Right cardiac atrium (tissue), 5 donors: ENCODE measurements around the gene BSN. TPM values are rescaled to one million over a fixed set of nuclear protein-coding genes. Genes with fewer than 3 reads are reported as not detected.
A peak's percentile ranks its signal among the peaks of the same experiment; 100 is the strongest.

Experiments used
- ATAC-seq, 2 donors: fragments of 200-7000 bp; cut with Tn5 transposase; one replicate each; pipeline versions ENCODE4 v1.8.0 to v1.9.1; 2020; ENCODE audit warnings: moderate library complexity in 2 of 2, mild to moderate bottlenecking in 1 of 2
- DNase-seq, 3 donors: peaks; one replicate each; pipeline ENCODE4 v3.0.0-alpha.2; 2020
- H3K27ac ChIP-seq: one replicate; pipeline ENCODE4 v1.5.1; 2013; ENCODE audit warnings: mild to moderate bottlenecking, low read length, control low read depth, moderate library complexity
- H3K27me3 ChIP-seq: one replicate; pipeline ENCODE4 v1.6.1; 2013; ENCODE audit not compliant: control insufficient read depth, insufficient read depth
- H3K4me1 ChIP-seq: one replicate; pipeline ENCODE4 v1.6.1; 2013; ENCODE audit warnings: low read length; ENCODE audit not compliant: control insufficient read depth, insufficient read depth
- H3K4me3 ChIP-seq: one replicate; pipeline ENCODE4 v1.5.1; 2013; ENCODE audit warnings: low read length, control low read depth
- H3K9me3 ChIP-seq: one replicate; pipeline ENCODE4 v1.6.1; 2013; ENCODE audit warnings: low read length; ENCODE audit not compliant: control insufficient read depth
- WGBS: extraction: QIAGEN DNeasy Blood & Tissue Kit; methylation state at CpG from one replicate; pipeline ENCODE4 v1.1.7; 2013; 5-methylcytosine and 5-hydroxymethylcytosine counted together
- intact Hi-C, 4 donors: fragments of 100-400 bp; cut with DNase I; formaldehyde crosslinking; loops; one replicate each; pipeline versions ENCODE4 v1.11.0 to v1.14.0; 2022 to 2023
- long read RNA-seq, 4 donors: library from polyadenylated mRNA; unstranded; transcript quantifications; one replicate each; pipeline ENCODE4 v2.0.0, GENCODE V29; 2020 to 2021
- polyA plus RNA-seq: library from polyadenylated mRNA; stranded (reverse); fragments of 200-250 nt; gene quantifications from one replicate; pipeline ENCODE4 v1.2.3, GENCODE V29; 2013
- total RNA-seq, 4 donors: library from RNA; stranded (reverse); fragmentation: NEBNext Ultra II Directional; extraction: Animal tissue kit (Norgen Biotek cat#: 25700); gene quantifications; one replicate each; pipeline ENCODE4 v1.2.1, GENCODE V29; 2021
- donor health status: healthy with polysubstance abuse.
- donor health status: DM: no; HTN: yes; CAD: no.
- donor health status: DM: no; HTN: no; CAD: no.
- donor health status: DM: no; HTN: yes; CAD: no; lungs with severe emphysema.
- donor health status: DM: yes; HTN: yes; CAD: no.

BSN gene, protein sequence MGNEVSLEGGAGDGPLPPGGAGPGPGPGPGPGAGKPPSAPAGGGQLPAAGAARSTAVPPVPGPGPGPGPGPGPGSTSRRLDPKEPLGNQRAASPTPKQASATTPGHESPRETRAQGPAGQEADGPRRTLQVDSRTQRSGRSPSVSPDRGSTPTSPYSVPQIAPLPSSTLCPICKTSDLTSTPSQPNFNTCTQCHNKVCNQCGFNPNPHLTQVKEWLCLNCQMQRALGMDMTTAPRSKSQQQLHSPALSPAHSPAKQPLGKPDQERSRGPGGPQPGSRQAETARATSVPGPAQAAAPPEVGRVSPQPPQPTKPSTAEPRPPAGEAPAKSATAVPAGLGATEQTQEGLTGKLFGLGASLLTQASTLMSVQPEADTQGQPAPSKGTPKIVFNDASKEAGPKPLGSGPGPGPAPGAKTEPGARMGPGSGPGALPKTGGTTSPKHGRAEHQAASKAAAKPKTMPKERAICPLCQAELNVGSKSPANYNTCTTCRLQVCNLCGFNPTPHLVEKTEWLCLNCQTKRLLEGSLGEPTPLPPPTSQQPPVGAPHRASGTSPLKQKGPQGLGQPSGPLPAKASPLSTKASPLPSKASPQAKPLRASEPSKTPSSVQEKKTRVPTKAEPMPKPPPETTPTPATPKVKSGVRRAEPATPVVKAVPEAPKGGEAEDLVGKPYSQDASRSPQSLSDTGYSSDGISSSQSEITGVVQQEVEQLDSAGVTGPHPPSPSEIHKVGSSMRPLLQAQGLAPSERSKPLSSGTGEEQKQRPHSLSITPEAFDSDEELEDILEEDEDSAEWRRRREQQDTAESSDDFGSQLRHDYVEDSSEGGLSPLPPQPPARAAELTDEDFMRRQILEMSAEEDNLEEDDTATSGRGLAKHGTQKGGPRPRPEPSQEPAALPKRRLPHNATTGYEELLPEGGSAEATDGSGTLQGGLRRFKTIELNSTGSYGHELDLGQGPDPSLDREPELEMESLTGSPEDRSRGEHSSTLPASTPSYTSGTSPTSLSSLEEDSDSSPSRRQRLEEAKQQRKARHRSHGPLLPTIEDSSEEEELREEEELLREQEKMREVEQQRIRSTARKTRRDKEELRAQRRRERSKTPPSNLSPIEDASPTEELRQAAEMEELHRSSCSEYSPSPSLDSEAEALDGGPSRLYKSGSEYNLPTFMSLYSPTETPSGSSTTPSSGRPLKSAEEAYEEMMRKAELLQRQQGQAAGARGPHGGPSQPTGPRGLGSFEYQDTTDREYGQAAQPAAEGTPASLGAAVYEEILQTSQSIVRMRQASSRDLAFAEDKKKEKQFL (N-terminal part only)
- total RNA-seq: 1 to 10 TPM in 1 of 4 donors, under 1 TPM in 3; 0.25 to 1.4 (median 0.39) TPM
- polyA plus RNA-seq: 0.38 TPM
- long read RNA-seq, donor 1: 0 reads
- long read RNA-seq, donor 2: 0 reads
- long read RNA-seq, donor 3: 0 reads
- long read RNA-seq, donor 4: 0 reads

DNA sequence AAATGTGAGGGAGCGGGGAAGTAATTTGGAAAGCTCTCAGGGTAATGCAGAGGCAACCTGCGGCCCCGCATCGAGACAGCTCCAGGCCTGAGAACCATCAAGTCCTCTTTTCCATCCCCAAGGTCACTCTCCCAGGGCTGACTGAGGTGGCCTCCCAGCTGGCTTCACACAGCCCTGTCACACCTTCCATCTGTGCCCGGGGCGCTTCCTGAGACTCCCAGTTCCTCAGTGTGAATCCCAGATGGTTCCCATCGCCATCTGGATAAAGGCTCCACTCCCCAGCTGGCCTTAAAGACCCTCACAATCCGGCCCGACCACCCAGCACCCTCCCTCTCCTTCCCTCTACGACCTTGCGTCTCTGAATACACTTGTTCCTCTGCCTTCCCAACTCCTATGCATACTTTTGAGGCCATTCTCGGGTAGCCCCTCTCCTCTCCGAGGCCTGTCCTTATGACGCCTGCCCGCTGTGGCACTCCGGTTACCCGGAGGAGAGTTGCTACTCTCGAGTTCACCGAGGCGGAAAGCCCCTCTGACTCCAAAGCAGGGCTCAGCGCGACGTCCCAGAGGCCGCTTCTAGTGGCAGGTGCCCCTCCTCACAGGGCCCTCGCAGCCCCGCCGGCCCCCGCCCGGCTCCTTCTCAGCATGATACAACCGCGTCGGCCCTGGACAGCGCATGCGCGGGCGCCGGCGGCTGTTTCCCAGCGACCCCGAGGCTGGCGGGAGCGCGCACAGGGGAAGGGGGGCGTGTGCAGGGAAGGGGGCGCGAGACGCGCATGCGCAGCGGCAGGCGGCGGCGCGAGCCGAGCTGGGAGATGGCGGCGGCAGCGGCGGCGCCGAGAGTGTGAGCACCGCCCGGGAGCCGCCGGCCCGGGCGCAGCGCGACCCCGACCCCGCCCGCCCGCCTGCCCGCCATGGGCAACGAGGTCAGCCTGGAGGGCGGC is at the start of gene BSN:
Gene BSN (plus strand): TSS at position 786 of the 941 bp plus-strand sequence. CDS start 126 bp downstream, at position 912.
- WGBS: 3% methylated on average over 76 of the region's 76 CpGs
- peak within 1 kb of the TSS; percentile 58 for H3K4me3 ChIP-seq
- DNase-seq (peak; percentile 95 to 98 (median 97)), ATAC-seq (peak; percentile 96 to 98)
- peak within 1 kb of the TSS; percentile 68 for H3K27ac ChIP-seq
- H3K9me3 ChIP-seq: no peaks in the 10 kb centered on the region
- no peaks in the 10 kb centered on the region for H3K27me3 ChIP-seq
- H3K4me1 ChIP-seq: peaks cover 6% of the 10 kb centered on the region
- intact Hi-C loops: no loop called here

- WGBS: 78% methylated on average over 3 of the region's 3 CpGs
- Histone ChIP-seq H3K9me3 (no peaks in the 10 kb centered on the region), H3K4me3 (no peak overlapping the region), H3K27ac (no peak overlapping the region), H3K4me1 (peaks cover 2% of the 10 kb centered on the region), H3K27me3 (no peaks in the 10 kb centered on the region)
- DNase-seq (no peak), ATAC-seq (no peak)
- intact Hi-C loops: no loop called here
These were observed 47.4 kb upstream of the BSN start for GRCh38 chr3:49506906-49507305.

DNA sequence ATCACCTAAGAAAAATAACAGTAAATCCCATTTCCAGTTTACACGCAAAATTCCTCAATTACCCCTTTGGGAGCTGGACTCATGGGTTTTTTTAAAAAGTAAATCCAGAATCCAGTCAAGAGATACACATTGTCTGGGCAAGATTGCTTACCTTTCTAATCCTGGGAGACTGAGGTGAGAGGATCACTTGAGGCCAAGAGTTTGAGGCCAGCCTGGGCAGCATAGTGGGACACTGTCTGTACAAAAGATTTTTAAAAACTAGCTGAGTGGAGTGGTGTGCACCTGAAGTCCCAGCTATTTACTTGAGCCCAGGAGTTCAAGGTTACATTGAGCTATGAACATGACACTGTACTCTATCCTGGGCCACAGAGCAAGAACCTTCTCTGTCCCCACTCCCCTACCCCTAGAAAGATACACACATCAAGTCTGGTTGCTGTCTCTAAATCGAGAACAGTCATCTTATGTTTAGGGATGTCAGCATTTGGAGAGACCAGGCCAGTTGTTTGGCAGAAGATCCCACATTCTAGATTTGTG is 45.2 kb upstream of the BSN start:
- ATAC-seq: no peak
- no peaks in the 10 kb centered on the region for H3K9me3 ChIP-seq
- WGBS: 35% methylated on average over 2 of the region's 2 CpGs
- no peak overlapping the region for H3K27ac ChIP-seq
- no peak overlapping the region for H3K4me3 ChIP-seq
- intact Hi-C loops: no loop called here
- H3K4me1 ChIP-seq: peaks cover 2% of the 10 kb centered on the region
- no peak for DNase-seq
- H3K27me3 ChIP-seq: no peaks in the 10 kb centered on the region

DNA sequence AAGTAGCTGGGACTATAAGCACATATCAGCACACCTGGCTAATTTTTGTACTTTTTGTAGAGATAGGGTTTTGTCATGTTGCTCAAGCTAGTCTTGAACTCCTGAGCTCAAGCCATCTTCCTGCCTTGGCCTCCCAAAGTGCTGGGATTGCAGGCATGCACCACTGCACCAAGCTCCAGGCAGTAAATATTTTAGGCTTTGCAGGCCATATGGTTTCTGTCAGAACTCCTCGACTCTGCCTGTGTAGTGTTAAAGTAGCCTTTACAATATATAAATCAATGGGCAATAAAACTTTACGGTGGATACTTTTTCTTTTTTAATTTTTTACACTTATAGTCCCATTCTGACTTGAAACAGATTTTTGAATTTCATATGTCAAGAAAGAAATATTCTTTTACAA is 42.6 kb upstream of the BSN start:
- no peaks in the 10 kb centered on the region for H3K27me3 ChIP-seq
- no peaks in the 10 kb centered on the region for H3K9me3 ChIP-seq
- peaks cover 4% of the 10 kb centered on the region for H3K4me1 ChIP-seq
- no peak overlapping the region for H3K4me3 ChIP-seq
- ATAC-seq (no peak), DNase-seq (no peak)
- H3K27ac ChIP-seq: no peak overlapping the region
- 85% methylated on average over 2 of the region's 2 CpGs for WGBS
- intact Hi-C loops: no loop called here

DNA sequence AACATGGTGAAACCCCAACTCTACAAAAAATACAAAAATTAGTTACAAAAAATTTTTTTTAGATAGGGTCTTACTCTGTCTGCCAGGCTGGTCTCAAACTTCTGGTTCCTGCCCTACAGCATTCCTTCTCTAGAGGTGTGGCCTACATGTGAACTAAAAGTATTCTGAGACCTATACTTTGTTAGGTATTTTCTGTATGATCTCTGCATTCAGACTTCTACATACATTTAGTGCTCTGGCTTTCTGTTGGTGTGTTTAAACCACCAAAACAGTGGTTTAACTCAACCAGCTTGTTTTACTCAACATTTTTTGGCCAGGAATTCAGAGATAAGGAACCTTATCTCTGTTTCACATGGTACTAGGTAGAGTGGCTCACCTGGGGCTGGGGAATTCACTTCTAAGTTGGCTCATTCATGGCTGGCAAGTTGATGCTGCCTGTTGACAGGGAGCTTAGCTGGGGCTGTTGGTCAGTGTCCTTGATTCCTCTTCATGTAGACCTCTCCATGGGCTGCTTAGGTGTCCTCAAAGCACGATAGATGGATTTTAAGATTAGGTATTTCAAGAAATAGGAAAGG is 41.4 kb upstream of the BSN start:
- Histone ChIP-seq H3K9me3 (no peaks in the 10 kb centered on the region), H3K4me3 (no peak overlapping the region), H3K27ac (no peak overlapping the region), H3K4me1 (peaks cover 4% of the 10 kb centered on the region), H3K27me3 (no peaks in the 10 kb centered on the region)
- 98% methylated on average over 1 of the region's 1 CpG for WGBS
- ATAC-seq (no peak), DNase-seq (no peak)
- intact Hi-C loops: no loop called here

DNA sequence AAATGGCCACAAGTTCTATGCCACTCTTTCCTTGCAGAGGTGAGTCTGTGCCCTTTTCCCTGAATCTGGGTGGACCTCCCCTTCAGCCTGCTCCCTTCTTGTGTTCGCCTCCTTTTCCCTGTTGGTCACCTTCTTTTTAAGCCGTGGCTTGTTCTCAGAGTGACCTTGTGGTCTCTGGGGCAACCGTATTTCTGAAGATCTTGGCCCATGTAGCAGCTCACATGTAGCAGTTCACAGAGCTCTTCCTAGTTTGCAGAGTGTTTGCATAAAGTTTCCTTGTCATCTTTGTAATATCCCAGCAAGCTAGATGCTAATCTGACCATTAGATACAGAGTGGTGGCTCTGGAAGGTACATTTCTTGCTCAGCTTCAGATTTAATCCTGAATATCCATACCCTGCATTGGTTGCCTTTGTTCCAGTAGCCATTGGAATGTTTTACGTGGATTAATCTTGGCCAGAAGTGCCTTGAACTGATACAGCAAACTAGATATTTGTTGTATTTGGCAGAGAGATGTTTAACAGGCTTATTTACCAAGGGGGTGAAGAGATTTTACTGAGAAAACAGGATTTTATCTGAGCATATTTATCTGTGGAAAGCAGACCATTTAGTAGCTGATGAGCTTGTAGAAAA is 40.7 kb upstream of the BSN start:
- H3K27ac ChIP-seq: no peak overlapping the region
- no peak for DNase-seq
- WGBS: 75% methylated on average over 4 of the region's 4 CpGs
- no peaks in the 10 kb centered on the region for H3K9me3 ChIP-seq
- no peaks in the 10 kb centered on the region for H3K27me3 ChIP-seq
- intact Hi-C loops: no loop called here
- H3K4me1 ChIP-seq: peaks cover 5% of the 10 kb centered on the region
- no peak overlapping the region for H3K4me3 ChIP-seq
- ATAC-seq: no peak

- no peak for DNase-seq
- Histone ChIP-seq H3K27ac (no peak overlapping the region), H3K4me3 (no peak overlapping the region), H3K4me1 (peaks cover 21% of the 10 kb centered on the region), H3K9me3 (no peaks in the 10 kb centered on the region), H3K27me3 (no peaks in the 10 kb centered on the region)
- 79% methylated on average over 3 of the region's 3 CpGs for WGBS
- intact Hi-C loops: no loop called here
- ATAC-seq: no peak
These were observed 36.3 kb upstream of the BSN start for GRCh38 chr3:49518016-49518415.

DNA sequence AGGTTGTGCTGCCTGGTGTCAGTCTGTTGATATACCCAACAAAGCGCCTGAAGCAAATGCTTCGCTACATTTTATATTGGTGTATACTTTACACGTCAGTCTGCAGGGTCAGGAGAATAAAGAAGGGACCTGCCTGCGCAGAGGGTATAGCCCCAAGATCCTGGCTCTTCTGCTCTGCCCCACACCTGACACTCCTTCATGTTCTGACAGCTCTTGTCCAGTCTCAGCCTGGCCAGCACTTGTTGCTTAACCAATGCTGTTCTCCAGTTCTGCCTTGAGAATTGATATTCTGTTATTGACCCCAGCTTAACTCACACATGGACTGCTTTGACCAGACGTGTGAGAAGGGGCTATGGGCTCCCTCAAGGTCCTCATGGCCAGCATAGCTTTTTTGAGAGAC is 35.8 kb upstream of the BSN start:
- no peak for ATAC-seq
- Histone ChIP-seq H3K27ac (no peak overlapping the region), H3K27me3 (no peaks in the 10 kb centered on the region), H3K9me3 (no peaks in the 10 kb centered on the region), H3K4me3 (no peak overlapping the region), H3K4me1 (peaks cover 21% of the 10 kb centered on the region)
- no peak for DNase-seq
- 87% methylated on average over 5 of the region's 5 CpGs for WGBS
- intact Hi-C loops: no loop called here

DNA sequence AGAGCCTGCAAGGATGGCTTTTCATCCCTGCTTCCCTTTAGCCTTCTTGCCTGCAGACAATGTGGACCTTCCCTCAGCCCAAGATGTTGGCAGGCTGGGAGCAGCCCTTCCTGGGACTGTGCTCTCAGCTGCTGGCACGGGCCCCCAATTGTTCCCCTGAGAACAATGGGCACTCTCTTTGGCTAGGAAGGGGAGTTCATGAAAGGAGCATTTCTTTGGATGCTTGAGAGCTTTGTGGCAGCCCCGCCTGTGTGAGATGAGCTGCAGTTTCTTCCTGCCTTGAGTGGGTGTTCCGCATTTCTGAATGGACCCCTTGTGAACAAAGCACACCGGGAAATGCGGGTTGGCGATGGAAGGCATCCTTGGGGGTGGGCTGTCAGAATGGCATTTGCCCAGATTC is 35.0 kb upstream of the BSN start:
- no peak overlapping the region for H3K4me3 ChIP-seq
- peaks cover 21% of the 10 kb centered on the region for H3K4me1 ChIP-seq
- no peaks in the 10 kb centered on the region for H3K27me3 ChIP-seq
- H3K9me3 ChIP-seq: no peaks in the 10 kb centered on the region
- DNase-seq (no peak), ATAC-seq (peak; percentile 26 to 32)
- intact Hi-C loops: no loop called here
- no peak overlapping the region for H3K27ac ChIP-seq
- 71% methylated on average over 6 of the region's 6 CpGs for WGBS
